Kasumi-1 (cell line): ENCODE results near the gene RTTN.

Source experiments
- DNase-seq, 2 experiments: peaks; one replicate each; lab custom pipeline; 2025; lab: John Stamatoyannopoulos, UW

The RTTN gene

DNA sequence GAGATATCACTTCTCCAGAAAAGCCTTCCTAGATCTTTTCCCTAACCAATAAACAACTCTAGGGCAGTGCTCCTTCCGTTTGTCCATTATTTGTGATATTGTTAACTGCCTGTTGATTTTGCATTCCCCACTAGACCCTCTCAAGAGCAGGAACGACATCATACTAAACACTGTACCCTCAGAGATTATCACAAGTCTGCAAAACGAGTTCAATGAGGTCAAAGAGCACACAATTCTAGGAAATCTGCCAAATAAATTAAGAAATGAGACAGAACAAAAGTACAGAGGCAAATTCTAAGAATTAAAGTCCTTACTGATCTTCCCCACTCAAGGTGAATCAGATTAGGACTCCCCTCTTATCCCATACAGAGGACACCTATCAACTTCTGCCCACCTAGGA lies 7.6 kb downstream of the RTTN start:
- no peak for DNase-seq

- DNase-seq: no peak
Observed at GRCh38 chr18:70197026-70197425, 8.5 kb downstream of the RTTN start.

- peak; percentile 55 to 69 for DNase-seq
Observed at GRCh38 chr18:70195852-70196434, 9.5 kb downstream of the RTTN start.

DNA sequence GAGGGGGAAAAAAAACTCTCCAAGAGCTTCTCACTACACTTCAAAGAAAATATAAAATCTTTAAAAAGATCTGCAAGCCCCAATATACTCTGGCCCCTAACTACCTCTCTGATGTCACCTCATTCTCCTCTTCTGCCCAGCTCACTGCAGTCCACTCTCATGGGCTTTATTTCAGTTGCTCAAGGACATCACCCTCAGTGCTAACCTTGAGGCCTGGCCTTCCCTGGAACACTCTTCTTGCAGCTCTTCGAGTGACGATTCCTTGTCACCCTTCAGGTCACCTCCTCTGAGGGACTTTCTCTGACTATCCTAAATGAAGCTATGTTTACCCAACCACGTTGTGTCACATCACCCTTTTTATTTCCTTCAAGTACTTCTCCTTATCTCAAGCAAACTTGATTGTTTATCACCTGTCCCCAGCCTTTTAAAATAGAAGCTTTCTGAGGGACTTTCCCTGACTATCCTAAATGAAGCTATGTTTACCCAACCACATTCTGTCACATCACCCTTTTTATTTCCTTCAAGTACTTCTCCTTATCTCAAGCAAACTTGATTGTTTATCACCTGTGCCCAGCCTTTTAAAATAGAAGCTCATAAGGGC lies 10.4 kb downstream of the RTTN start:
- DNase-seq: no peak

GRCh38 chr18:70194227-70194890 lies 11.1 kb downstream of the RTTN start:
- DNase-seq: no peak

DNA sequence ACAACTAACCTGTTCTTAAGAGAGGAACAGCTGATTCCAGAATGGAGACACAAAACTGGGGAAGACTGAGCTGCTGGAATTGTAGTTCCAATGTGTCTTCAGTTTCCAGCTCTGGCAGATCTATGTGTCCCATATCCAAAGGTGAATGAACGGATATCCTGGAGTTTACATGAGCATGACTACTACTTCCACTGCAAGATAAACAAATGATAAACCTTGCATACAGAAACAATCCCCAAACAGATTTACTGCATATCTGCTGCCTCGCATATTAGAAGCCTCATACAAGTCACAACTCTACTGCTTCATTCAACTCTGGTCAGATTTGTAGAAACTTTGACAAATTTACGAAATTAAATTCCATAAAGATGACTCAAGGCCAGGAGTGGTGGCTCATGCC lies 15.0 kb downstream of the RTTN start:
- no peak for DNase-seq

DNA sequence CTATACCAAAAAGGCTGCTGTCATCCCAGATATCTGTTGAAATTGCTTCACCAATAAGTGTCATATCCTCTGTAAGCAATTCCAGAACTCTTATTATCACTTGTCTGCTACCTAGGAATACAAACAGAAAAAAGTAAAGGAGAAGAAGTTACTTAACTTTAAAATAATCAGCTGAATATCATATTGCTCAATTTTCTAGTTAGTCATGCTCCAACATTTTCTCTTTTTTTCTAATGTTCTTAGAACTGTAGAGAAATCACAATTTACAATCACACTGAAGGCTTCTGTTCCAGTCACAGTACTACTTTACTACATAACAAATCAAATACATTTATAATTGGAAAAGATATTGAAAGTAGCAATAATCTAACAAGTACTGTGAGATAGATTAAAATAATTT lies 17.4 kb downstream of the RTTN start:
- DNase-seq: no peak

GRCh38 chr18:70183441-70183840 lies 22.0 kb downstream of the RTTN start:
- DNase-seq: no peak

DNA sequence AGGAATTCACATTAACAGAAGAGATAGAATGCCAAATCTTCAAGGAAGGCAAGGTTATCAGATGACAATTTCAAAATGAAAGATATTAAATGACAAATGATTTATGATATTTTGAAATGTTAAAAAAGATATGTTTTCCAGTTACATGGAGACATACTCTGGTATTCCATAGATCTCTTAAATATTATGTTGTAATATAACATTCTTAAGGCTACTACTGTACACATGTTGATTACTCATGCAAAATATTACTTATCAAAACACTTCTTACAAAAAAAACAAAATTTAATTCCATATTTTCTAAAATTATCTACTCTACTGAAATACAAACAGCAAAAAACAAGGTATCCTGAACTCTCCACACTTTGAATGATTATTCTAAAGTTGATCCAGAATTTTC lies 22.9 kb downstream of the RTTN start:
- no peak for DNase-seq

- DNase-seq: no peak
Observed at GRCh38 chr18:70181725-70182124, 23.8 kb downstream of the RTTN start.

GRCh38 chr18:70181015-70181414 lies 24.5 kb downstream of the RTTN start:
- no peak for DNase-seq

- no peak for DNase-seq
Observed at GRCh38 chr18:70176537-70176936, 28.9 kb downstream of the RTTN start.

DNA sequence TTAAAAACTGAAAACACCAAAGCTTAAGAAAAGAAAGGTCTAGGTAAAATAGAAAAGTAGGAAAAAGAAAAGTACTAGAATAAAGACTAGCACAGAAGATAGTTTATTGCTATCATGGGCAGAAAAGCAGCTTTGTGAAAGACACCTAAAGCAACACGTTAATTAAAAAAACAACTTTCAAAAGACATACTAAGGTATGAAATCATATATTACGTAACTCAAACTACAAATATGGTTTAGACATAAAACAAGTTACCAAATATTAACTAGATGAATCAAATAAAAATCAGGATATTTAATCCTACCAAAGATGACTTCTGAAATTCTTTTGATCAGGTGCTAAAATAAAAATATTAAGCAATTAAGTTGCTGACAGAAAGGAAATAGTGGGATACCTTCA lies 30.3 kb downstream of the RTTN start:
- no peak for DNase-seq

DNA sequence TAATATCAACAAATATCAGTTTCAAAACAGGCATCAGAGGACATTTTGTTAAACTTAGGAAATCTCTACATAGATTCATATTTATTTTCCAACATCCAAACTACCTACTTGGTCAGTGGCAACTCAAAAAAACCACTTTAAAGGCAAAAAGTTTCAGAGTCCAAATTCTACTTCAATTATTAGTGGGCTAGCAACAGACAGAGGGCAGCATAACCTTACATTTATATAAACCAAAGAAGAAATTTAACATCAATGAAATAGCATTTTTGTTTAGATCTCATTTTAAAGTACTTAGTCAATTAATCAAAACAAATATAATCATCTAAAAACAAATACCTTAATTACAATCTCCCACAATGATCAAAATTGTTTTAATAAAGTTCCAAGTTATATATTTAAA lies 33.3 kb downstream of the RTTN start:
- DNase-seq: peak; percentile 25 to 42

- DNase-seq: no peak
Observed at GRCh38 chr18:70169747-70170146, 35.7 kb downstream of the RTTN start.

DNA sequence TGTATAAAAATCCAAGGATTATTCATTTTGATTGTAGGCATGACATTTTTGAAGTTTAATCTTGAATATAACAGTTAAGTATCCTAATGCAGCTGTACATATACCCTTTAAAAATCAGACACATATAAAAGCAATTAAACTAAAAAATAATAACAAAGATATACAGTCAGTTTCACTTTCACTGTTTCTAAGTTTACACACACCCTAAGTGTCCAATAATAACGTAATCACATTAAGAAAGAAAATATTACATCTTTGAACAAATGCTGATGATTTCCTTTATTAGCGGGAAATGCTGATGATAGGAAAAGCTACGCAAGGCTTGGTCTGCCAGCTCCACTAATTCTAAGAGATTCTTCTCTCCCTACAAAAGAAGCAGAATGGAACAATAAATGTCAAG lies 38.8 kb downstream of the RTTN start:
- DNase-seq: no peak

GRCh38 chr18:70165936-70166335 lies 39.6 kb downstream of the RTTN start:
- DNase-seq: no peak

DNA sequence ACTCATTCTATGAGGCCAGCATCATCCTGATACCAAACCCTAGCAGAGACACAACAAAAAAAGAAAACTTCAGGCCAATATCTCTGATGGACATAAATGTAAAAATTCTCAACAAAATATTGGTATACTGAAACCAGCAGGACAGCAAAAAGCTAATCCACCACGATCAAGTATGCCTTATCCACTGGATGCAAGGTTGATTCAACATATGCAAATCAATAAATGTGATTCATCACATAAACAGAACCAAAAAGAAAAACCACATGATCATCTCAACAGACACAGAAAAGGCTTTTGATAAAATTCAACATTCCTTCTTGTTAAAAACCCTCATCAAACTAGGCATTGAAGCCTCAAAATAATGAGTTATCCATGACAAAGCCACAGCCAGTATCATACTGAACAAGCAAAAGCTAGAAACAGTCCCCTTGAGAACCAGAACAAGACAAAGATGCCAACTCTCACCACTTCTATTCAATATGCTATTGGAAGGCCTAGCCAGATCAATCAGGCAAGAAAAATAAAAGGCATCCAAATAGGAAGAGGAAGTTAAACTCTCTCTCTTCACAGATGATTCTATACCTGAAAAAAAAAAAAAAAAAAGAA lies 45.3 kb downstream of the RTTN start:
- DNase-seq: no peak

DNA sequence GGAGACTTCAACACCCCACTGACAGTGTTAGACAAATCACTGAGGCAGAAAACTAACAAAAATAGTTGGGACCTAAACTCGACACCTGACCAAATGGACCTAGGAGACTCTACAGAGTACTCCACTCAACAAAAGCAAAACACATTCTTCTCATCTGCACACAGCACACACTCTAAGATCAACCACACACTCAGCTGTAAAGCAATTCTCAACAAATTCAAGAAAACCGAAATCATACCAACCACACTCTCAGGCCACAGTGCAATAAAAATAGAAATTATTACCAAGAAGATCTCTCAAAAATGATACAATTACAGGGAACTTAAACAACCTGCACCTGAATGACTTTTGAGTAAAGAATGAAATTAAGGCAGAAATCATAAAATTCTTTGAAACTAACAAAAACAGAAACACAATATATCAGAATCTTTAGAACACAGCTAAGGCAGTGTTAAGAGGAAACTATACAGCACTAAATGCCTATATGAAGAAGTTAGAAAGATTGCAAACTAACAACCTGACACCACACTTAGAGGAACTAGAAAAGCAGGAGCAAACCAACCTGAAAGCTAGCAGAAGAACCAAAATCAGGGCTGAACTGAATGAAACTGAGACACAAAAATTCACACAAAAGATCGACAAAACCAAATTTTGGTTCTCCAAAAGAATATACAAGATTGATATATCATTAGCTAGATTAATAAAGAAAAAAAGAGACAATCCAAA lies 46.3 kb downstream of the RTTN start:
- peak in 1 of 2 experiments; percentile 35 for DNase-seq

DNA sequence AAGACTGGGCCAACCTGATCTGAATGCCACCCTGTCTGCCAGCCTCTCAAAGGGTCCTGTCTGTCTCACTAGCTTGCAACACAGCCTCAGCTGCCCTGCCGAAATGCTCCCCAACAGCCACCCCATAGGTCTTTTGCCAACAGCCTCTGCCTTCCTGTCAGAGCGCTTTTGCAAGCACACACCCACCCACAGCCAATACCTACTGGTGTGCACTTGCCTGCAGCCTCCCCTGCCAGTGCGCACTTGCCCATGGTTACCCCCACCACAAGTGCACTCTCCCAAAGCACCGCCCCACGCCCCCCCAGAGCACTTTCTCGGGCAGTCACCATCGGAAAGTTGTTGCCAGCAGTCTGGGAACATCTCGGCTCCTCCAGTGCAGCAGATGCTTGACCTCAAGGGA lies 48.6 kb downstream of the RTTN start:
- DNase-seq: no peak

- no peak for DNase-seq
Observed at GRCh38 chr18:70154591-70155194, 50.8 kb downstream of the RTTN start.

- DNase-seq: peak; percentile 77 to 83
Observed at GRCh38 chr18:70151614-70152013, 53.9 kb downstream of the RTTN start.
